Esophagus muscularis mucosa (tissue), 4 donors: ENCODE data around the gene TELO2. TPM values are rescaled to one million over a fixed set of nuclear protein-coding genes. Genes with fewer than 3 reads are reported as not detected.

ENCODE experiments used
- DNase-seq: peaks from one replicate; pipeline ENCODE4 v3.0.0-alpha.2; 2017; ENCODE audit errors: extremely low spot score
- H3K27ac ChIP-seq, 4 donors: fragments of 200-600 bp; sonication (generic); replicated peaks in 1 of 4; 1 replicate in 3 of 4; 2 replicates in 1 of 4; pipeline ENCODE4 v1.5.1; 2016 to 2019; ENCODE audit warnings: mild to moderate bottlenecking in 1 of 4
- H3K27me3 ChIP-seq, 4 donors: fragments of 200-600 bp; sonication (generic); one replicate each; pipeline versions ENCODE4 v1.5.1 to v1.6.0; 2016 to 2019
- H3K36me3 ChIP-seq, 4 donors: fragments of 200-600 bp; sonication (generic); one replicate each; pipeline ENCODE4 v1.5.1; 2016 to 2019
- H3K4me1 ChIP-seq, 4 donors: fragments of 200-600 bp; sonication (generic); one replicate each; pipeline ENCODE4 v1.5.1; 2016 to 2019
- H3K4me3 ChIP-seq, 4 donors: fragments of 200-600 bp; sonication (generic); 1 replicate in 2 of 4; 2 replicates in 2 of 4; pipeline ENCODE4 v1.5.1; 2016 to 2019; ENCODE audit warnings: mild to moderate bottlenecking in 4 of 4, moderate library complexity in 1 of 4
- H3K9me3 ChIP-seq, 4 donors: fragments of 200-600 bp; sonication (generic); 1 replicate in 3 of 4; 2 replicates in 1 of 4; pipeline ENCODE4 v1.5.1; 2016 to 2019
- CTCF ChIP-seq, 3 experiments: fragments of 200-600 bp in 2 of 3; fragments of 450-650 bp in 1 of 3; sonication (generic) in 2 of 3; IDR thresholded peaks; one replicate each; pipeline ENCODE4 v1.5.1; 2017 to 2019; ENCODE audit warnings: antibody characterized with exemption in 3 of 3, mild to moderate bottlenecking in 2 of 3, moderate library complexity in 1 of 3
- EP300 ChIP-seq: sonication (generic); formaldehyde crosslinking; IDR thresholded peaks from one replicate; pipeline ENCODE4 v1.6.1; 2017; ENCODE audit warnings: antibody characterized with exemption
- POLR2A ChIP-seq: fragments of 450-650 bp; IDR thresholded peaks from one replicate; pipeline ENCODE4 v1.6.1; 2017; ENCODE audit warnings: antibody characterized with exemption, moderate library complexity, mild to moderate bottlenecking, low read depth
- POLR2AphosphoS5 ChIP-seq, 2 donors: sonication (generic); formaldehyde crosslinking; IDR thresholded peaks; one replicate each; pipeline ENCODE4 v1.6.1; 2017; ENCODE audit warnings: antibody characterized with exemption in 2 of 2
- WGBS: methylation state at CpG from one replicate; pipeline ENCODE4 v1.1.5; 2018; 5-methylcytosine and 5-hydroxymethylcytosine counted together
- intact Hi-C: fragments of 100-400 bp; cut with DNase I; formaldehyde crosslinking; loops from one replicate; pipeline ENCODE4 v1.15.1; 2023
- total RNA-seq, 4 donors: library from RNA; depleted of rRNA; stranded (reverse); fragments of >200 nt; gene quantifications; one replicate each; pipeline versions ENCODE4 v1.1.0 to v1.2.1, GENCODE V29; 2016

The TELO2 gene
- total RNA-seq, 4 donors from 2014 or later: 14.1 to 27.7 (median 18.4) TPM

- H3K27me3 ChIP-seq: no peaks in the 10 kb centered on the region
- 90% methylated on average over 13 of the region's 16 CpGs for WGBS
- no peaks in the 10 kb centered on the region for H3K4me1 ChIP-seq
- no peak overlapping the region for H3K4me3 ChIP-seq
- no peak for DNase-seq
- H3K9me3 ChIP-seq: peaks cover 0 to 7% (median 3%) of the 10 kb centered on the region in 4 donors
- no peak for TF ChIP-seq POLR2A
- no peak for TF ChIP-seq EP300
- no peak for TF ChIP-seq CTCF (IDR thresholded peaks at IDR 0.05)
- no peak for TF ChIP-seq POLR2AphosphoS5 (IDR thresholded peaks at IDR 0.05)
- intact Hi-C loops: no loop called here
- no peak overlapping the region for H3K27ac ChIP-seq
- H3K36me3 ChIP-seq: peaks cover 12 to 70% (median 38%) of the 10 kb centered on the region in 4 donors
These were observed 25.5 kb downstream of the TELO2 start for GRCh38 chr16:1518626-1519135.

- Histone ChIP-seq H3K4me3 (no peak overlapping the region), H3K9me3 (peaks cover 0 to 7% (median 0%) of the 10 kb centered on the region in 4 donors), H3K27me3 (no peaks in the 10 kb centered on the region), H3K4me1 (no peaks in the 10 kb centered on the region), H3K27ac (no peak overlapping the region), H3K36me3 (peaks cover 12 to 75% (median 42%) of the 10 kb centered on the region in 4 donors)
- intact Hi-C loops: no loop called here
- WGBS: no CpG with 5 or more reads among the region's 17 CpGs
- no peak for DNase-seq
- TF ChIP-seq POLR2A (no peak), EP300 (no peak), CTCF (IDR thresholded peaks at IDR 0.05) (no peak), POLR2AphosphoS5 (IDR thresholded peaks at IDR 0.05) (no peak)
These were observed 26.7 kb downstream of the TELO2 start for GRCh38 chr16:1519831-1520230.

- Histone ChIP-seq H3K9me3 (peaks cover 0 to 1% (median 0%) of the 10 kb centered on the region in 4 donors), H3K4me3 (no peak overlapping the region), H3K36me3 (peaks cover 12 to 78% (median 45%) of the 10 kb centered on the region in 4 donors), H3K27ac (no peak overlapping the region), H3K27me3 (no peaks in the 10 kb centered on the region), H3K4me1 (no peaks in the 10 kb centered on the region)
- DNase-seq: no peak
- 96% methylated on average over 13 of the region's 19 CpGs for WGBS
- intact Hi-C loops: no loop called here
- no peak for TF ChIP-seq CTCF (IDR thresholded peaks at IDR 0.05)
- TF ChIP-seq EP300: no peak
- no peak for TF ChIP-seq POLR2AphosphoS5 (IDR thresholded peaks at IDR 0.05)
- no peak for TF ChIP-seq POLR2A
These were observed 27.3 kb downstream of the TELO2 start for GRCh38 chr16:1520461-1520860.

- H3K4me1 ChIP-seq: peaks cover 15 to 19% (median 16%) of the 10 kb centered on the region in 4 donors
- WGBS: 89% methylated on average over 20 of the region's 30 CpGs
- TF ChIP-seq POLR2A: no peak
- no peak for TF ChIP-seq POLR2AphosphoS5 (IDR thresholded peaks at IDR 0.05)
- no peak for TF ChIP-seq CTCF (IDR thresholded peaks at IDR 0.05)
- no peak for TF ChIP-seq EP300
- H3K27me3 ChIP-seq: no peaks in the 10 kb centered on the region
- no peak overlapping the region for H3K27ac ChIP-seq
- intact Hi-C loops: no loop called here
- H3K36me3 ChIP-seq: peaks cover 12 to 66% (median 41%) of the 10 kb centered on the region in 4 donors
- H3K9me3 ChIP-seq: no peaks in the 10 kb centered on the region
- DNase-seq: no peak
- H3K4me3 ChIP-seq: no peak overlapping the region
These were observed 30.6 kb downstream of the TELO2 start for GRCh38 chr16:1523581-1524245.
